GM10266 (cell line): ENCODE data around the gene SHISA4.

Experiments
- DNase-seq: peaks from one replicate; pipeline ENCODE4 v3.0.0; 2012; ENCODE audit errors: extremely low spot score
- TF ChIP-seq, protein P1 (sequence below): IDR thresholded peaks from 2 replicates; pipeline ENCODE4 v1.5.1; 2012; ENCODE audit warnings: mild to moderate bottlenecking, low read depth; ENCODE audit not compliant: control insufficient read depth, insufficient read depth; ENCODE audit errors: missing control alignments

Gene SHISA4

DNA sequence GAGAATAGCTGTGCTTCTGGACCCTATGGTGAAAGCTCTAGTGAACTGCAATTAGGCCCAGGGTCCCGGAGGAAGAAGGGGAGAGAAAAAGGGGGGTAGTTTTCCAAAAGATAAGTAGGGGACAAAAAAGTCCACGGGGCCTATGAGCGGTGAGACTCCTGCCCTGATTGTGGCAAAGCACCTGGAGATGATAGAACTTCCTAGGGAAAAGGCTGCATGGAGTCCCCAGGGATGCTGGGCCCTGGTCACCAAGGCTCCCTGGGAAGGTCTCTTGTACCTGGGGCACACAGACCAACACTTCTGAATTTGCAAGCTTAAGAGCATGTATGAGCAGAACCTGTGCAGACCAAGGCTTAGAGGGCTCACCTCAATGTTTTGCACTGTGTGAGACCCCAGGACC, 5.4 kb upstream of the SHISA4 start:
- TF ChIP-seq, protein P1, sequence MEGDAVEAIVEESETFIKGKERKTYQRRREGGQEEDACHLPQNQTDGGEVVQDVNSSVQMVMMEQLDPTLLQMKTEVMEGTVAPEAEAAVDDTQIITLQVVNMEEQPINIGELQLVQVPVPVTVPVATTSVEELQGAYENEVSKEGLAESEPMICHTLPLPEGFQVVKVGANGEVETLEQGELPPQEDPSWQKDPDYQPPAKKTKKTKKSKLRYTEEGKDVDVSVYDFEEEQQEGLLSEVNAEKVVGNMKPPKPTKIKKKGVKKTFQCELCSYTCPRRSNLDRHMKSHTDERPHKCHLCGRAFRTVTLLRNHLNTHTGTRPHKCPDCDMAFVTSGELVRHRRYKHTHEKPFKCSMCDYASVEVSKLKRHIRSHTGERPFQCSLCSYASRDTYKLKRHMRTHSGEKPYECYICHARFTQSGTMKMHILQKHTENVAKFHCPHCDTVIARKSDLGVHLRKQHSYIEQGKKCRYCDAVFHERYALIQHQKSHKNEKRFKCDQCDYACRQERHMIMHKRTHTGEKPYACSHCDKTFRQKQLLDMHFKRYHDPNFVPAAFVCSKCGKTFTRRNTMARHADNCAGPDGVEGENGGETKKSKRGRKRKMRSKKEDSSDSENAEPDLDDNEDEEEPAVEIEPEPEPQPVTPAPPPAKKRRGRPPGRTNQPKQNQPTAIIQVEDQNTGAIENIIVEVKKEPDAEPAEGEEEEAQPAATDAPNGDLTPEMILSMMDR: no peak
- no peak for DNase-seq

- DNase-seq: no peak
- TF ChIP-seq, protein P1: no peak
Observed at GRCh38 chr1:201883786-201884185, 4.9 kb upstream of the SHISA4 start.

- TF ChIP-seq, protein P1: no peak
- no peak for DNase-seq
Observed at GRCh38 chr1:201884425-201884824, 4.3 kb upstream of the SHISA4 start.

DNA sequence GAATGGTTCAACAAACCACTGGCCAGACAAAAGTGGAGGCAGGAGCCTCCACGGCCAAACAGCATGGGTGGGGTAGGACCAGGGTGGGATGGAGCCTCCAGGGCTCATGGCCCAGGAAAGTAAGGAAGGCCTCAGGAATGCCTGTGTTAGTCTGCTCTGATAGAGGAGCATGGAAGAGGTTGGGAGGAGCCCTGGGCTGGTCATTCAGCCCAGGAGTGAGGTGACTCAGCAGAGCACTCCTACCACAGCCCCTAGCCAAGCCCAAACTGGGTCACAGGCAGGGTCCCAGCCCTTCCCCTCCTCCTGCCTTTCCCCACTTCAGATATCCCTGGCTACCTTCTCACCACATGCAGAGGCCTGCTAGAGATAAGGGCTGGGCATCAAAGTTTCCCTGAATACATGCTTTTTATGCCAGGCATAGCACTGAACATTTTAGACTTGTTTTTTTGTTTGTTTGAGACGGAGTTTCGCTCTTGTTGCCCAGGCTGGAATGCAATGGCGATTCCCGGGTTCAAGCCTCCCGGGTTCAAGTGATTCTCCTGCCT, 3.1 kb upstream of the SHISA4 start:
- TF ChIP-seq, protein P1: no peak
- DNase-seq: no peak

DNA sequence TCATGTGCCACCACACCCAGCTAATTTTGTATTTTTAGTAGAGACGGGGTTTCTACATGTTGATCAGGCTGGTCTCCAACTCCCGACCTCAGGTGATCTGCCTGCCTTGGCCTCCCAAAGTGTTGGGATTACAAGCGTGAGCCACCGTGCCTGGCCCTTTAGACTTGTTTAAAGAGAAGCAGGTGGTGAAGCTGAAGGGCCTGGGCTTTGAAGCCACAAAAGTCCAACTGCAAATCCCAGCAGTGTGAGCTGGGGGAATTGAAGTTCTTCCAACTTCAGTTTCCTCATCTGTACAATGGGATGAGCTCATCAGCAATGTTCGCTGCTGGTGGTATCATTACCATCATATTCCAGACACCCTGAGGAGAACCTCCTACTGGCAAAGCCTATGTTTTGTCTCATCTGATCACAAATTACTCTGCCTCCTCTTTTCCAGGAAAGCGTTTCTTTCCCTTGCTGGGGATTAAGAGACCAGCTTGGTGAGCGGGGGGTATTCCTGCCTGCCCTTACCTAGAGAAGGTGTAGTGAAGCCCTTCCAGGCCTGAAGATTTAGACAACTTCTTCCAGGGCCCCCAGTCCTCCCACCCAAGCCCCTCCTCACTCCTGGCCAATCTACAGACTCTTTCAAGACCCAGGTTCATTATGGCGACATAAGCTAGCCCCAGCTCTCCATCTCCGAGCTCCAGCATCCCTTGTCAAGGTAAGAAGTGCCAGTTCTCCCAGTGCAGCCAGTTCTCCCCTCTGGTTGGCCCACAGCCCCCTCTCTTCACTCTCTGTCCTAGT, 2.4 kb upstream of the SHISA4 start:
- TF ChIP-seq, protein P1: no peak
- DNase-seq: no peak

- TF ChIP-seq, protein P1: no peak
- no peak for DNase-seq
Observed at GRCh38 chr1:201887116-201887866, 1.4 kb upstream of the SHISA4 start.
